ENCODE results near the gene TIAM2.

The TIAM2 gene

GRCh38 chr6:154977588-154977987, 17.5 kb upstream of the TIAM2 start:
- no peaks in the 10 kb centered on the region for H3K79me2 ChIP-seq (ENCODE audit: insufficient read depth, low read length)
- ATAC-seq (ENCODE audit: insufficient read depth, low read depth) (no peak), DNase-seq (no peak)
- no peaks in the 10 kb centered on the region for H3K4me1 ChIP-seq (ENCODE audit: insufficient read depth, low read length)
- no peak overlapping the region for H3K4me3 ChIP-seq (ENCODE audit: low read depth in 1 of 2, low read length in 2 of 2)
- no peaks in the 10 kb centered on the region for H3K27me3 ChIP-seq (ENCODE audit: insufficient read depth, low read length, poor library complexity)
- H2AFZ ChIP-seq (ENCODE audit: low read depth, low read length) = no peak overlapping the region
- H3K4me2 ChIP-seq (ENCODE audit: insufficient read depth, low read length) = no peak overlapping the region
- no peaks in the 10 kb centered on the region for H3K36me3 ChIP-seq (ENCODE audit: insufficient read depth, low read length)
- TF ChIP-seq CTCF (IDR thresholded peaks at IDR 0.05; ENCODE audit: borderline replicate concordance, extremely low read depth, low read length, poor library complexity, severe bottlenecking) (no peak), EZH2 (IDR thresholded peaks at IDR 0.05; ENCODE audit: borderline replicate concordance, low read depth, low read length, severe bottlenecking) (no peak)
- no peak overlapping the region for H3K9ac ChIP-seq (ENCODE audit: low read depth, low read length)
- no peaks in the 10 kb centered on the region for H3K9me3 ChIP-seq (ENCODE audit: insufficient read depth, low read length, severe bottlenecking)
- no peak overlapping the region for H3K27ac ChIP-seq (ENCODE audit: low read length)
- no peaks in the 10 kb centered on the region for H4K20me1 ChIP-seq (ENCODE audit: insufficient read depth, low read length)

GRCh38 chr6:154980273-154981078, 14.6 kb upstream of the TIAM2 start:
- no peaks in the 10 kb centered on the region for H3K4me1 ChIP-seq (ENCODE audit: insufficient read depth, low read length)
- H3K4me2 ChIP-seq (ENCODE audit: insufficient read depth, low read length) = no peak overlapping the region
- no peaks in the 10 kb centered on the region for H3K79me2 ChIP-seq (ENCODE audit: insufficient read depth, low read length)

GRCh38 chr6:154981079-154981870, 13.8 kb upstream of the TIAM2 start:
- Histone ChIP-seq H3K36me3 (ENCODE audit: insufficient read depth, low read length) (no peaks in the 10 kb centered on the region), H3K9ac (ENCODE audit: low read depth, low read length) (no peak overlapping the region), H3K27me3 (ENCODE audit: insufficient read depth, low read length, poor library complexity) (no peaks in the 10 kb centered on the region), H3K79me2 (ENCODE audit: insufficient read depth, low read length) (no peaks in the 10 kb centered on the region), H3K4me1 (ENCODE audit: insufficient read depth, low read length) (no peaks in the 10 kb centered on the region), H3K4me2 (ENCODE audit: insufficient read depth, low read length) (no peak overlapping the region), H3K9me3 (ENCODE audit: insufficient read depth, low read length, severe bottlenecking) (no peaks in the 10 kb centered on the region), H3K4me3 (ENCODE audit: low read depth in 1 of 2, low read length in 2 of 2) (no peak overlapping the region), H4K20me1 (ENCODE audit: insufficient read depth, low read length) (no peaks in the 10 kb centered on the region), H3K27ac (ENCODE audit: low read length) (no peak overlapping the region), H2AFZ (ENCODE audit: low read depth, low read length) (no peak overlapping the region)
- DNase-seq = no peak
- no peak for ATAC-seq (ENCODE audit: insufficient read depth, low read depth)
- TF ChIP-seq CTCF (IDR thresholded peaks at IDR 0.05; ENCODE audit: borderline replicate concordance, extremely low read depth, low read length, poor library complexity, severe bottlenecking) (no peak), EZH2 (IDR thresholded peaks at IDR 0.05; ENCODE audit: borderline replicate concordance, low read depth, low read length, severe bottlenecking) (no peak)

More at GRCh38 chr6:154980273-154981078, 14.6 kb upstream of the TIAM2 start:
- no peak overlapping the region for H3K4me3 ChIP-seq (ENCODE audit: low read depth in 1 of 2, low read length in 2 of 2)
- TF ChIP-seq CTCF (IDR thresholded peaks at IDR 0.05; ENCODE audit: borderline replicate concordance, extremely low read depth, low read length, poor library complexity, severe bottlenecking) (no peak), EZH2 (IDR thresholded peaks at IDR 0.05; ENCODE audit: borderline replicate concordance, low read depth, low read length, severe bottlenecking) (no peak)
- ATAC-seq (ENCODE audit: insufficient read depth, low read depth) (no peak), DNase-seq (no peak)
- H3K36me3 ChIP-seq (ENCODE audit: insufficient read depth, low read length) = no peaks in the 10 kb centered on the region
- H3K9ac ChIP-seq (ENCODE audit: low read depth, low read length) = no peak overlapping the region
- H4K20me1 ChIP-seq (ENCODE audit: insufficient read depth, low read length) = no peaks in the 10 kb centered on the region
- H3K27me3 ChIP-seq (ENCODE audit: insufficient read depth, low read length, poor library complexity) = no peaks in the 10 kb centered on the region
- no peak overlapping the region for H2AFZ ChIP-seq (ENCODE audit: low read depth, low read length)
- no peaks in the 10 kb centered on the region for H3K9me3 ChIP-seq (ENCODE audit: insufficient read depth, low read length, severe bottlenecking)
- no peak overlapping the region for H3K27ac ChIP-seq (ENCODE audit: low read length)

Data from DND-41 (cell line).